GM13977 (cell line): ENCODE measurements around the gene MTHFD1L.

Experiments used
- DNase-seq: peaks from one replicate; pipeline ENCODE4 v3.0.0; 2012; ENCODE audit warnings: low spot score
- CTCF ChIP-seq: IDR thresholded peaks from 2 replicates; pipeline ENCODE4 v1.5.1; 2012; ENCODE audit warnings: mild to moderate bottlenecking, control low read depth; ENCODE audit not compliant: insufficient read depth; ENCODE audit errors: extremely low read depth, missing control alignments
- in situ Hi-C: fragments of 300-500 bp; cut with MboI; formaldehyde crosslinking; loops from one replicate; pipeline ENCODE4 v1.12.0; 2022; ENCODE audit warnings: low sequenced_read_pairs, low pct_unique_long_range_greater_than_20kb, mixed read lengths, inconsistent platforms; ENCODE audit not compliant: unreplicated experiment

The MTHFD1L gene

DNA sequence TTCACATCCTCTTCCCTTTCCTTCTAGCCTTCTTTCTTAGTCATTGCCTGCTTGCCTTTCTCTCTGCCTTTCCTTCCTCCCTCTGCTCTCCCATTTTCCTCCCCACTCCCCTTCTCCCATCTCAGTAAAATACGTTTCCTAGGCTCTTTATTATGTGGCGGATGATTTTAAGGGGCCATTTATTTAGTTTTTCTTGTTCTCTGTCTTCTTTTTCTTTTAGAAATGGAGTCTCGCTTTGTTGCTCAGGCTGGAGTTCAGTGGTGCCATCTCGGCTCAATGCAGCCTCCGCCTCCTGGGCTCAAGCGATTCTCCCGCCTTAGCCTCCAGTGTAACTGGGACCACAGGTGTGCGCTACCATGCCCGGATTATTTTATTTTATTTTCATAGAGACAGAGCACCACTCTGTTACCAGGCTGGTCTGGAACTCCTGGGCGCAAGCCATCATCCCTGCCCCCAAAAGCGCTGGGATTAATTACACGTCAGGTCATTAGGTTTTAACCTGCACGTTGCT, 1.5 kb downstream of the MTHFD1L start:
- no peak for DNase-seq
- in situ Hi-C loops, result no loop called here

GRCh38 chr6:150868759-150869158, 3.3 kb downstream of the MTHFD1L start:
- TF ChIP-seq CTCF, result no peak
- in situ Hi-C loops, result no loop called here
- no peak for DNase-seq

More for the DNA sequence above, 1.5 kb downstream of the MTHFD1L start:
- no peak for TF ChIP-seq CTCF

DNA sequence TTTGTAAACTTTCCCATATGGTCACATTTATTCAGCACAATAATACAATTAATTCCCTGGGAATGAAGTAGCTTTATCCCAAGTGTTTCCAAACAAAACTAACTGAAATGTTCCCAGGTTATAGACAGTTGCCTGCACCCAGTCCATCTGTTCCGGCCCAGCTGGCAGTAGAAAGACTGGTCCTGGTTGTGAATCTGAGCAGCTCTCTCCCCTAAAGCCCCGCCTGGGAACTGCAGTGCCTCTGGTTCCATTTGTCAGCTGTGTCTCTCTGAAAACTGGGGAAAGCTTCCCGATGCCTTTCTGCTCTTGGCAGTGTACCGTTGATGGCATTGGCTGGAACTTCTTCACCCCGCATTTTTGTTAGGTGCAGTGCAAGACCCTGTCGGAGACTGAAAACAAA, 8.7 kb downstream of the MTHFD1L start:
- TF ChIP-seq CTCF, result no peak
- in situ Hi-C loops, result no loop called here
- DNase-seq, result no peak

DNA sequence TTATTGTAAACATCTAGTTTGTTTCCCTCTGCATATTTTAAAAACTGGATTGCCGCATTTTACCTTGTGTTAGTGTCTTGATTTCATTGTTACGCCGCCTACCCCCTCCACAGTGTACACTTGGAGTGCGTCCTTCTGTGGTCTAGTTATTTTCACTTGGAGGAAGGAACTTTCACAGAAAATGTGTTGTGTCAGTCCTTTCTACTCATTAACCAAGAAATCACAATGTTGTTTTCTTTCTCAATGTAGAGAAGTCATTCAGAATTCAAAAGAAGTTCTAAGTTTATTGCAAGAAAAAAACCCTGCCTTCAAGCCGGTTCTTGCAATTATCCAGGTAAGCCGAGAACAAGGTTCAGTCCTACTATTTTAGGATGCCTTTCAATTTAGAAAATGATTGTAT, 10.3 kb downstream of the MTHFD1L start:
- DNase-seq, result no peak
- TF ChIP-seq CTCF, result no peak
- in situ Hi-C loops, result no loop called here

GRCh38 chr6:150876598-150876997, 11.1 kb downstream of the MTHFD1L start:
- in situ Hi-C loops, result no loop called here
- DNase-seq, result no peak
- no peak for TF ChIP-seq CTCF

GRCh38 chr6:150877928-150878327, 12.4 kb downstream of the MTHFD1L start:
- in situ Hi-C loops, result no loop called here

More at GRCh38 chr6:150877928-150878327, 12.4 kb downstream of the MTHFD1L start:
- no peak for TF ChIP-seq CTCF
- DNase-seq, result no peak
